Measurements from ENCODE around the gene CHSY3. TPM values are rescaled to one million over a fixed set of nuclear protein-coding genes. Genes with fewer than 3 reads are reported as not detected.
A peak's percentile ranks its signal among the peaks of the same experiment; 100 is the strongest.

CHSY3 gene
- total RNA-seq, 1 experiment from 2014 or later: not detected

GRCh38 chr5:130092991-130093390 lies 188.7 kb downstream of the CHSY3 start:
- no peak for DNase-seq (ENCODE audit: low spot score)

GRCh38 chr5:130096483-130096882 lies 192.2 kb downstream of the CHSY3 start:
- DNase-seq (ENCODE audit: low spot score): no peak

- DNase-seq (ENCODE audit: low spot score): no peak
Measured at GRCh38 chr5:130099008-130099407, 194.7 kb downstream of the CHSY3 start.

GRCh38 chr5:130102375-130102774 lies 198.1 kb downstream of the CHSY3 start:
- no peak for DNase-seq (ENCODE audit: low spot score)

GRCh38 chr5:130102960-130103359 lies 198.7 kb downstream of the CHSY3 start:
- DNase-seq (ENCODE audit: low spot score): no peak

- DNase-seq (ENCODE audit: low spot score): no peak
Measured at GRCh38 chr5:130104895-130105688, 200.8 kb downstream of the CHSY3 start.

- DNase-seq (ENCODE audit: low spot score): no peak
Measured at GRCh38 chr5:130106480-130106879, 202.2 kb downstream of the CHSY3 start.

GRCh38 chr5:130109152-130109551 lies 204.9 kb downstream of the CHSY3 start:
- peak; percentile 30 for DNase-seq (ENCODE audit: low spot score)

- DNase-seq (ENCODE audit: low spot score): no peak
Measured at GRCh38 chr5:130110328-130110727, 206.1 kb downstream of the CHSY3 start.

- DNase-seq (ENCODE audit: low spot score): no peak
Measured at GRCh38 chr5:130111746-130112145, 207.5 kb downstream of the CHSY3 start.

- DNase-seq (ENCODE audit: low spot score): no peak
Measured at GRCh38 chr5:130112246-130112645, 208.0 kb downstream of the CHSY3 start.

- no peak for DNase-seq (ENCODE audit: low spot score)
Measured at GRCh38 chr5:130115686-130116085, 211.4 kb downstream of the CHSY3 start.

- DNase-seq (ENCODE audit: low spot score): no peak
Measured at GRCh38 chr5:130116462-130116861, 212.2 kb downstream of the CHSY3 start.

- no peak for DNase-seq (ENCODE audit: low spot score)
Measured at GRCh38 chr5:130116972-130117371, 212.7 kb downstream of the CHSY3 start.

- no peak for DNase-seq (ENCODE audit: low spot score)
Measured at GRCh38 chr5:130126746-130127145, 222.5 kb downstream of the CHSY3 start.

- no peak for DNase-seq (ENCODE audit: low spot score)
Measured at GRCh38 chr5:130135506-130135905, 231.2 kb downstream of the CHSY3 start.

- DNase-seq (ENCODE audit: low spot score): no peak
Measured at GRCh38 chr5:130136300-130136699, 232.0 kb downstream of the CHSY3 start.

GRCh38 chr5:130137681-130138080 lies 233.4 kb downstream of the CHSY3 start:
- no peak for DNase-seq (ENCODE audit: low spot score)

- DNase-seq (ENCODE audit: low spot score): no peak
Measured at GRCh38 chr5:130138406-130139045, 234.3 kb downstream of the CHSY3 start.

- DNase-seq (ENCODE audit: low spot score): peak; percentile 63
Measured at GRCh38 chr5:130141659-130142320, 237.5 kb downstream of the CHSY3 start.

GRCh38 chr5:130151239-130151638 lies 247.0 kb downstream of the CHSY3 start:
- DNase-seq (ENCODE audit: low spot score): no peak

- DNase-seq (ENCODE audit: low spot score): no peak
Measured at GRCh38 chr5:130155345-130156011, 251.2 kb downstream of the CHSY3 start.
